SHP77 (cell line): ENCODE results near the gene PPP6R1.
"Not testable (repeated sequence)": the region's sequence is repeated elsewhere in the genome, so short reads cannot be mapped to it uniquely, and the experiment has no call there.

ENCODE experiments used
- DNase-seq, 2 experiments: peaks; one replicate each; lab custom pipeline; 2025; lab: John Stamatoyannopoulos, UW

PPP6R1 gene

GRCh38 chr19:55241935-55242464 is 16.8 kb downstream of the PPP6R1 start:
- DNase-seq = no peak

- no peak for DNase-seq
Observed at GRCh38 chr19:55241143-55241934, 17.5 kb downstream of the PPP6R1 start.

- no peak for DNase-seq
Observed at GRCh38 chr19:55240713-55241020, 18.1 kb downstream of the PPP6R1 start.

GRCh38 chr19:55239004-55239403 is 19.8 kb downstream of the PPP6R1 start:
- no peak for DNase-seq

- no peak for DNase-seq
Observed at GRCh38 chr19:55238030-55238429, 20.8 kb downstream of the PPP6R1 start.

- no peak for DNase-seq
Observed at GRCh38 chr19:55232986-55233385, 25.8 kb downstream of the PPP6R1 start.

GRCh38 chr19:55232286-55232602 is 26.6 kb downstream of the PPP6R1 start:
- no peak for DNase-seq

- DNase-seq = no peak
Observed at GRCh38 chr19:55231391-55232285, 27.2 kb downstream of the PPP6R1 start.

GRCh38 chr19:55230780-55231179 is 28.0 kb downstream of the PPP6R1 start:
- DNase-seq = no peak

- DNase-seq = no peak
Observed at GRCh38 chr19:55230329-55230728, 28.5 kb downstream of the PPP6R1 start.

- no peak for DNase-seq
Observed at GRCh38 chr19:55229789-55230182, 29.0 kb downstream of the PPP6R1 start.

- no peak for DNase-seq
Observed at GRCh38 chr19:55229145-55229788, 29.6 kb downstream of the PPP6R1 start.

GRCh38 chr19:55228403-55229031 is 30.3 kb downstream of the PPP6R1 start, which contains the start of gene TMEM86B:
TMEM86B (minus strand) TSS chr19:55228763; CDS start chr19:55228741, 22 bp downstream.
- DNase-seq = no peak

GRCh38 chr19:55228015-55228391 is 30.8 kb downstream of the PPP6R1 start:
- DNase-seq = no peak

- no peak for DNase-seq
Observed at GRCh38 chr19:55227241-55228014, 31.4 kb downstream of the PPP6R1 start.

- no peak for DNase-seq
Observed at GRCh38 chr19:55226788-55227187, 32.0 kb downstream of the PPP6R1 start.

- DNase-seq = no peak
Observed at GRCh38 chr19:55226273-55226672, 32.5 kb downstream of the PPP6R1 start.

GRCh38 chr19:55225415-55225958 is 33.3 kb downstream of the PPP6R1 start:
- no peak for DNase-seq

GRCh38 chr19:55224679-55225414 is 34.0 kb downstream of the PPP6R1 start:
- DNase-seq = not testable (repeated sequence)

- DNase-seq = no peak
Observed at GRCh38 chr19:55224038-55224665, 34.7 kb downstream of the PPP6R1 start.
